Gastrocnemius medialis (tissue), 4 donors: ENCODE measurements around the gene NRSN1.

ENCODE experiments used
- POLR2A ChIP-seq, 2 donors: fragments of 450-650 bp; IDR thresholded peaks; one replicate each; pipeline ENCODE4 v1.6.1; 2017; ENCODE audit warnings: antibody characterized with exemption in 2 of 2, mild to moderate bottlenecking in 2 of 2, moderate library complexity in 2 of 2
- TF ChIP-seq, protein P1 (sequence below), 5 experiments: fragments of 450-650 bp in 3 of 5; fragments of 200-600 bp in 2 of 5; sonication (generic) in 2 of 5; IDR thresholded peaks in 4 of 5; conservative IDR thresholded peaks in 1 of 5; 1 replicate in 4 of 5; 2 replicates in 1 of 5; pipeline ENCODE4 v1.5.1; 2016 to 2019; ENCODE audit warnings: antibody characterized with exemption in 5 of 5, mild to moderate bottlenecking in 3 of 5, moderate library complexity in 3 of 5

DNA sequence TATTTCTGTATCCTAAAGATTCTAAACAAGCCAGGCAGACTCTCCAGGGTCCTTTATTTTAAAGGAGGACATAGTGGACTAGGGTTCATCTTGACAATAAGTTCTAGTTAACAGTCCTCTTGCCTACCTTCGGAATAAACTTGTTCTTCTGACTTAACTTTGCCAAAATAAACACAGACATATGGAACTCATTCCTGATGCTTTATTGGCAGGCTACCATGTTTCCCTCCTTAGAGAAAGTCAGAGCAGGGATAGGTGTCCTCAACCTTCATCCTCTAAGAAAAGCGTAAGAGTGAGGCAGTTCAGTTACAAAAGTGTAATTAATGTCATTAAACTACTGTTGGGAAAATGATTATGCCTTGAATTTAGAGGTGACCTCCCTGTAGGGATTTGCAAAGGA is 46.9 kb upstream of the NRSN1 start:
- TF ChIP-seq, protein P1, sequence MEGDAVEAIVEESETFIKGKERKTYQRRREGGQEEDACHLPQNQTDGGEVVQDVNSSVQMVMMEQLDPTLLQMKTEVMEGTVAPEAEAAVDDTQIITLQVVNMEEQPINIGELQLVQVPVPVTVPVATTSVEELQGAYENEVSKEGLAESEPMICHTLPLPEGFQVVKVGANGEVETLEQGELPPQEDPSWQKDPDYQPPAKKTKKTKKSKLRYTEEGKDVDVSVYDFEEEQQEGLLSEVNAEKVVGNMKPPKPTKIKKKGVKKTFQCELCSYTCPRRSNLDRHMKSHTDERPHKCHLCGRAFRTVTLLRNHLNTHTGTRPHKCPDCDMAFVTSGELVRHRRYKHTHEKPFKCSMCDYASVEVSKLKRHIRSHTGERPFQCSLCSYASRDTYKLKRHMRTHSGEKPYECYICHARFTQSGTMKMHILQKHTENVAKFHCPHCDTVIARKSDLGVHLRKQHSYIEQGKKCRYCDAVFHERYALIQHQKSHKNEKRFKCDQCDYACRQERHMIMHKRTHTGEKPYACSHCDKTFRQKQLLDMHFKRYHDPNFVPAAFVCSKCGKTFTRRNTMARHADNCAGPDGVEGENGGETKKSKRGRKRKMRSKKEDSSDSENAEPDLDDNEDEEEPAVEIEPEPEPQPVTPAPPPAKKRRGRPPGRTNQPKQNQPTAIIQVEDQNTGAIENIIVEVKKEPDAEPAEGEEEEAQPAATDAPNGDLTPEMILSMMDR (IDR thresholded peaks at IDR 0.05 in 4 of 5, conservative IDR thresholded peaks at IDR 0.05 in 1 of 5) = no peak
- no peak for TF ChIP-seq POLR2A (IDR thresholded peaks at IDR 0.05)
